Activated CD8-positive, alpha-beta T cell treated with anti-CD3 and anti-CD28 coated beads, Interleukin-2, amount 10 ng/mL, durations not matched to agents 7 days and 5 days (primary cell): ENCODE measurements around the gene CASQ2. TPM values are rescaled to one million over a fixed set of nuclear protein-coding genes. Genes with fewer than 3 reads are reported as not detected.

ENCODE experiments used
- ATAC-seq: fragments of 150-1000 bp; cut with Tn5 transposase; one replicate; pipeline ENCODE4 v1.10.0; 2021; ENCODE audit warnings: moderate library complexity
- CTCF ChIA-PET: fragments of 350-600 bp; sonication (Branson Sonifier 250); formaldehyde crosslinking; loops from one replicate; lab custom pipeline; 2021; ENCODE audit warnings: antibody characterized with exemption; lab: Charles Lee
- POLR2A ChIA-PET: fragments of 350-600 bp; sonication (Branson Sonifier 250); formaldehyde crosslinking; loops from one replicate; lab custom pipeline; 2021; ENCODE audit warnings: antibody characterized with exemption; lab: Charles Lee
- DNase-seq: peaks from one replicate; pipeline ENCODE4 v3.0.0-alpha.2; 2020
- H3K27ac Mint-ChIP-seq: one replicate; pipeline ENCODE4 v1.8.0; 2021; ENCODE audit warnings: mild to moderate bottlenecking, mixed read lengths
- H3K27me3 Mint-ChIP-seq: one replicate; pipeline ENCODE4 v1.8.0; 2021; ENCODE audit warnings: low read depth, mixed read lengths
- H3K36me3 Mint-ChIP-seq: one replicate; pipeline ENCODE4 v1.8.0; 2021; ENCODE audit warnings: low read depth, mixed read lengths
- H3K4me1 Mint-ChIP-seq: one replicate; pipeline ENCODE4 v1.8.0; 2021; ENCODE audit warnings: low read depth, mixed read lengths
- H3K4me3 Mint-ChIP-seq: one replicate; pipeline ENCODE4 v1.8.0; 2021; ENCODE audit warnings: mild to moderate bottlenecking, mixed read lengths
- H3K9me3 Mint-ChIP-seq: one replicate; pipeline ENCODE4 v1.8.0; 2022; ENCODE audit warnings: mixed read lengths; ENCODE audit not compliant: insufficient read depth
- total RNA-seq, 2 experiments: library from RNA; stranded (reverse); gene quantifications; one replicate each; pipeline ENCODE4 v1.2.3, GENCODE V29; 2021

Gene CASQ2
- not detected for total RNA-seq

- H3K36me3 Mint-ChIP-seq = no peaks in the 10 kb centered on the region
- no peak within 1 kb of the TSS for H3K4me3 Mint-ChIP-seq
- ChIA-PET CTCF (interaction anchor here (1.8 kb wide), 1 partner anchor 252 kb away, joined by 4 read pairs; no protein-coding TSS in a partner anchor), POLR2A (no interaction called here)
- ATAC-seq (no peak), DNase-seq (no peak)
- no peaks in the 10 kb centered on the region for H3K27me3 Mint-ChIP-seq
- no peak within 1 kb of the TSS for H3K27ac Mint-ChIP-seq
- no peaks in the 10 kb centered on the region for H3K9me3 Mint-ChIP-seq
- no peaks in the 10 kb centered on the region for H3K4me1 Mint-ChIP-seq
These were observed at the start of gene CASQ2 for GRCh38 chr1:115768549-115768948. Gene CASQ2, minus strand, starts transcription at chr1:115768714. Its CDS starts 173 bp downstream, at chr1:115768541.

DNA sequence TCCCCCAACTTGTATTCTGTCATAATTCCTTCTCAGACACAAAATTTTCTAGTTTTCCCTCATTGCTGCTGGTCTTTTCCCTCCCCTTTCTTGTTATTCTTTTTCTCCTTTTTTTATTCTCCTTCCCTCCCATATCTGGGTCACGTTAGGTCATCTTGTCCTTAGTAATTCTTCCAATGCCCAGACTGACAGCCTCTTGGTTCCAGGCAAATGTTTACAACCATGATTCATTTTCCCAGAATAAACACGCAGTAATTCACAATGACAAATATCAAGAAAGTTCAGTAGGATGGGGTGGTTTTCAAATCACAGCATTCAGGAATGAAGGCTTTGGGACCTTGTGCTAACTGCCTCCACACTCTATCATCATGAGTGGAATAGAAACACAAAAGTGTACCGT is 47.2 kb upstream of the CASQ2 start:
- CTCF ChIA-PET = interaction anchor here (1.6 kb wide), 1 partner anchor 205 kb away, joined by 4 read pairs; no protein-coding TSS in a partner anchor

DNA sequence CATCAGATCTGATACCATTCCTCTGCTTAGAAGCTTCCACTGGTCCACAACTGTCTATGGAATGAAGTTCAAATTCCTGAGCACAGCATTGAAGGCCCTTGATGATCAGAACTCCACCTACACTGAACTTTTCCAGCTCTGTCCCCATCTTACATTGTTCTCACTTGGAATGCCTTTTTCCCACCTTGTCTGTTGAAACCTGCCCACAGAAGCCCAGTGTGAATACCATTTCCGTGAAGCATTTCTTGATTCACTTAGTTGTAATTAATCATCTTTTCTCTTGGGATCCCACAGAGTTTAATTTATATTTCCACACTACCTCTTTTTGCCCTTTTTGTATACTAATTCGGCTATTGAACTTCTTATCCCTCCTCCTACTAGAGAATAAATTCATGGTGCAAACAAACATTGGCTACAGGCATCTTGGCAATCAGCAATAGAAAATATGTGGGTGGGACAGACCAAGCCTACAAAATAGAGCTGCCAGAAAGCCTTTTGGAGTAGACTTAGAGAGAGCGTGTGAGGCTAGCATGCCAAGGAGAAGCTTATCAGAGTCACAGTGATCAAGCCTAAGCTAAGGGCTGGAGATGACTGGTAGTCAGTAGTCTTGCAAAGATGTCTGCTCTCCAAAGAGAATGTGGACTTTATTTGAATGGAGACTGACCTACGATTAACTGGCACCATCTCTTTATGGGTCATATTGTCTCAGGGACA is 46.3 kb upstream of the CASQ2 start:
- Mint-ChIP-seq H3K4me1 (no peaks in the 10 kb centered on the region), H3K27me3 (peaks cover 12% of the 10 kb centered on the region), H3K27ac (no peak overlapping the region), H3K4me3 (no peak overlapping the region), H3K36me3 (no peaks in the 10 kb centered on the region), H3K9me3 (no peaks in the 10 kb centered on the region)
- no peak for DNase-seq
- no peak for ATAC-seq
- CTCF ChIA-PET = interaction anchor here (1.6 kb wide), 1 partner anchor 206 kb away, joined by 4 read pairs; no protein-coding TSS in a partner anchor
- POLR2A ChIA-PET = no interaction called here

More for the DNA sequence above, 47.2 kb upstream of the CASQ2 start:
- Mint-ChIP-seq H3K4me3 (no peak overlapping the region), H3K4me1 (no peaks in the 10 kb centered on the region), H3K27me3 (peaks cover 12% of the 10 kb centered on the region), H3K9me3 (no peaks in the 10 kb centered on the region), H3K27ac (no peak overlapping the region), H3K36me3 (no peaks in the 10 kb centered on the region)
- POLR2A ChIA-PET = no interaction called here
- DNase-seq (no peak), ATAC-seq (no peak)

GRCh38 chr1:115813727-115814126 is 45.2 kb upstream of the CASQ2 start:
- Mint-ChIP-seq H3K36me3 (no peaks in the 10 kb centered on the region), H3K4me3 (no peak overlapping the region), H3K27ac (no peak overlapping the region), H3K27me3 (peaks cover 12% of the 10 kb centered on the region), H3K9me3 (no peaks in the 10 kb centered on the region), H3K4me1 (no peaks in the 10 kb centered on the region)
- ChIA-PET POLR2A (no interaction called here), CTCF (no interaction called here)
- ATAC-seq = no peak
- no peak for DNase-seq

DNA sequence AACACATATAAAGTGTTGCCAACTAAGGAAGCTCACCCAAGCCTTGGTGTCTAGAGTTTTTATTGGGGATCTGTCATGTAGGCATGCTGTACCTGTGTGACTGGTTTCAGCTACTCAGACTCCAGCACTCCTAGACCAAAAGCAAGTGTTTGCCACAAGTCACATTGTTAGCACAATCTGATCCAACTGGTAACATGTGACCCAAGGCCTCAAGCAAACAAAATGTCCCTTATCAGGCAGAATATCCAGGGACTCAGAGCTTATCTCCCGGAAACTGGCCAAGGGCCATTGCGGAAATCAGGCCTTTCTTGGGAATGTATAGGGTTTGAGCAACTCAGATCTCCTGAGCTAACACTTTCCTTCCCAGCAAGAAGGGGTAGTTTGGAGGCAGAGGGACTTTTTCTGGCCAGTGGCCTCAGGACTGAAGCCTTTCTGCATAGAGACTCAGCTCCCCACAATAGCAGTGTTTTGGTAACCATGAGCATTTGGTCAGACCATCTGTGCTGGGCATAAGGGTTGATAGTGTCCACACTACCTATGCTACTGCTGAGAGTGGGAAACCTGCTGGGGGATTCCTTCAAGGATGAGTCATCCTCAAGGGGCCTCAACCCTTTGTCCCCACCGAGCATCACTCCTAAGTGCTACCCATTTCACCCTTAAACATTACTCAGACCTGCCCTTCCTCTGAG is 42.8 kb upstream of the CASQ2 start:
- Mint-ChIP-seq H3K4me3 (no peak overlapping the region), H3K27me3 (peaks cover 15% of the 10 kb centered on the region), H3K9me3 (no peaks in the 10 kb centered on the region), H3K4me1 (no peaks in the 10 kb centered on the region), H3K36me3 (no peaks in the 10 kb centered on the region), H3K27ac (no peak overlapping the region)
- CTCF ChIA-PET = interaction anchor here (0.7 to 1.4 kb wide), 5 partner anchors 170 to 213 kb away, joined by 3 to 7 read pairs (median 5); no protein-coding TSS in a partner anchor
- DNase-seq (no peak), ATAC-seq (no peak)
- POLR2A ChIA-PET = no interaction called here

DNA sequence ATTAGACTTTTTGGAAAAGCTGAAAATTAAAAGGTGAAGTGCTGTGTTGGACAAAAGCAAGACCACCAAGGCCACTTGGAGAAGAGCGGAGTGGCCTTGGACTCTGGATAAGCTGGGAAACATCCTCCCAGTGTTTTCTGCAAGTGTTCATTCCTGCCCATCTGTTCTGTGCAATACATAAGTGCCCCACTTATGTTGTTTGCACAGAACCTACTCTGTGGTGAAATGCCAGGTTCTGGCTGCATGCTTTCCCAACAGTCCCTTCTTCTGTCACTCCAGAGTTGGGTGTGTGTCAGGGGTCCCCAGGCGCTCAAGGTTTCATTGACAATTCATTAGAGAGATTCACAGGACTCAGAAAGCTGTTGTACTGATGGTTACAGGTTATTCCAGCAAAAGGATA is 42.1 kb upstream of the CASQ2 start:
- no peaks in the 10 kb centered on the region for H3K4me1 Mint-ChIP-seq
- H3K27me3 Mint-ChIP-seq = peaks cover 13% of the 10 kb centered on the region
- no peak for DNase-seq
- CTCF ChIA-PET = interaction anchor here (0.6 to 1.4 kb wide), 5 partner anchors 66 to 214 kb away, joined by 3 to 7 read pairs (median 3); no protein-coding TSS in a partner anchor
- POLR2A ChIA-PET = no interaction called here
- no peaks in the 10 kb centered on the region for H3K36me3 Mint-ChIP-seq
- no peak overlapping the region for H3K4me3 Mint-ChIP-seq
- H3K9me3 Mint-ChIP-seq = no peaks in the 10 kb centered on the region
- no peak overlapping the region for H3K27ac Mint-ChIP-seq
- no peak for ATAC-seq

GRCh38 chr1:115809847-115810246 is 41.3 kb upstream of the CASQ2 start:
- DNase-seq (no peak), ATAC-seq (no peak)
- CTCF ChIA-PET = interaction anchor here (1.4 to 1.5 kb wide), 3 partner anchors 171 to 210 kb away, joined by 7 to 9 read pairs (median 8); no protein-coding TSS in a partner anchor
- H3K9me3 Mint-ChIP-seq = no peaks in the 10 kb centered on the region
- H3K27me3 Mint-ChIP-seq = peaks cover 16% of the 10 kb centered on the region
- H3K4me3 Mint-ChIP-seq = no peak overlapping the region
- POLR2A ChIA-PET = no interaction called here
- no peak overlapping the region for H3K27ac Mint-ChIP-seq
- no peaks in the 10 kb centered on the region for H3K4me1 Mint-ChIP-seq
- no peaks in the 10 kb centered on the region for H3K36me3 Mint-ChIP-seq

DNA sequence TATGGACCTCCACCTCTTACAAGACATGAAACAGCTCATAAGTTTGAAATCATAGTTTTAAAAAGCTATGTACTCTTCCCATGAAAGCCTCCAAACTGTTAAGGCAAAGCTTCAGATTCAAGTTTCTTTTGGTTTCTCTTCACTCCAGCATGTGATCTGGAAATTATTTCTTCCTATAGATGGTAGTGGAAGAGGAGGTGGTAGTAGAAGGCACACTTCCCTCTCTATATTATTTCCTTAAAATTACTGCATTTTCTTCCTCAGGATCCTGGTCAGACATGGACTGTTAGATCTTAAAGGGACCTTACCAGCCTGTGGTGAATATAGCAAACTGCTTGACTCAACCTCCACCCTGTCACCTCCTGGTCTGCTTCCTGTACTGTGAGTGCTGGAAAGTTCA is 40.6 kb upstream of the CASQ2 start:
- DNase-seq (no peak), ATAC-seq (no peak)
- no peaks in the 10 kb centered on the region for H3K36me3 Mint-ChIP-seq
- no peaks in the 10 kb centered on the region for H3K4me1 Mint-ChIP-seq
- H3K27me3 Mint-ChIP-seq = peaks cover 13% of the 10 kb centered on the region
- ChIA-PET CTCF (interaction anchor here (1.4 to 1.5 kb wide), 2 partner anchors 172 to 211 kb away, joined by 8 to 9 read pairs; no protein-coding TSS in a partner anchor), POLR2A (no interaction called here)
- no peak overlapping the region for H3K27ac Mint-ChIP-seq
- H3K9me3 Mint-ChIP-seq = no peaks in the 10 kb centered on the region
- H3K4me3 Mint-ChIP-seq = no peak overlapping the region

- peaks cover 13% of the 10 kb centered on the region for H3K27me3 Mint-ChIP-seq
- H3K4me1 Mint-ChIP-seq = no peaks in the 10 kb centered on the region
- DNase-seq = peak; percentile 70
- H3K27ac Mint-ChIP-seq = no peak overlapping the region
- ChIA-PET CTCF (interaction anchor here (0.7 to 2.5 kb wide), 12 partner anchors 11 to 691 kb away, joined by 3 to 27 read pairs (median 3); no protein-coding TSS in a partner anchor), POLR2A (no interaction called here)
- no peaks in the 10 kb centered on the region for H3K9me3 Mint-ChIP-seq
- ATAC-seq = peak; percentile 49
- no peaks in the 10 kb centered on the region for H3K36me3 Mint-ChIP-seq
- H3K4me3 Mint-ChIP-seq = no peak overlapping the region
These were observed 39.2 kb upstream of the CASQ2 start for GRCh38 chr1:115807723-115808122.

DNA sequence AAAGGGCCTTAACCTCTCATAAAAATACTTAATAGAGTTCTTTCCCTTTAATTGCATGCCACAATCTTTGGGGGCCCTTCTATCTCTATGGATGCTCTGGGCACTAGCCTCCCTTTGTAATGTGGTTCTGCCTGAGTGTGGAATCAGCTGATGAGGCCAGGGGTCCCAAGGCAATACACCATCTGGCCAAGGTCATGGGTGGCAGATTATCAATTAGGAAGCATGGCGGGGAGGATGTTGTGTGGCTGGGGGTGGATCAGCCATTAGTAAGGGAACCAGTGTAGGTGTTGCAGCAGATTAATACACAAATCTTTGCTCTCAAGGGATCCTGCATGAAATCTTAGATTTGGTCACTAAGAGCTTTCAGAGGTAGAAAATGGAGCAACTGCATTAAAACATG is 37.1 kb upstream of the CASQ2 start:
- peaks cover 11% of the 10 kb centered on the region for H3K27me3 Mint-ChIP-seq
- no peaks in the 10 kb centered on the region for H3K9me3 Mint-ChIP-seq
- no peaks in the 10 kb centered on the region for H3K36me3 Mint-ChIP-seq
- no peaks in the 10 kb centered on the region for H3K4me1 Mint-ChIP-seq
- H3K4me3 Mint-ChIP-seq = no peak overlapping the region
- ATAC-seq (no peak), DNase-seq (no peak)
- ChIA-PET POLR2A (no interaction called here), CTCF (interaction anchor here (0.8 to 2.5 kb wide), 2 partner anchors 175 to 176 kb away, joined by 5 to 27 read pairs; no protein-coding TSS in a partner anchor)
- no peak overlapping the region for H3K27ac Mint-ChIP-seq

GRCh38 chr1:115802416-115802815 is 33.9 kb upstream of the CASQ2 start:
- CTCF ChIA-PET = interaction anchor here (1.3 kb wide), 1 partner anchor 179 kb away, joined by 4 read pairs; no protein-coding TSS in a partner anchor

DNA sequence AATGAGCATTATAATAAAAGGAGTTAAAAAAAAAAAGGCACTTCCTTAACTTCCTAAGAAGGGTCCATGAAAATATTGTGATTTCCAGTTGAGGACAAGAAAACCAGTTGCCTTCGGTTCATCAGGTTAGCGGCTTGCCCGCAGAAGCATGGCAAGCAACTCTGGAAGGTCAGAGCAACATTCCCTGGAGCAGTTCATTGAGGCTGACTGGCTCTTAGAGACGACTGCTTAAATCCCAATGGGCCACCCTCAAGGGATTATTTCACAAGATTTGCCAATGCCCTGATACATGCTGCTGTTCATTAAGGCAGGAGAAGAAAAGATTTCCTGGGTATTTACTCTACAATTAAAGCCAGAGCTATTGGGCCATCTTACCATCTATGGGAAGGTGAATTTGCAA is 29.0 kb upstream of the CASQ2 start:
- CTCF ChIA-PET = no interaction called here
- POLR2A ChIA-PET = no interaction called here
- ATAC-seq (no peak), DNase-seq (no peak)
- Mint-ChIP-seq H3K27me3 (peaks cover 16% of the 10 kb centered on the region), H3K4me3 (no peak overlapping the region), H3K9me3 (no peaks in the 10 kb centered on the region), H3K27ac (no peak overlapping the region), H3K4me1 (no peaks in the 10 kb centered on the region), H3K36me3 (no peaks in the 10 kb centered on the region)

More at GRCh38 chr1:115802416-115802815, 33.9 kb upstream of the CASQ2 start:
- H3K4me1 Mint-ChIP-seq = no peaks in the 10 kb centered on the region
- H3K27me3 Mint-ChIP-seq = peaks cover 13% of the 10 kb centered on the region
- POLR2A ChIA-PET = no interaction called here
- DNase-seq (no peak), ATAC-seq (no peak)
- H3K9me3 Mint-ChIP-seq = no peaks in the 10 kb centered on the region
- H3K36me3 Mint-ChIP-seq = no peaks in the 10 kb centered on the region
- H3K27ac Mint-ChIP-seq = no peak overlapping the region
- H3K4me3 Mint-ChIP-seq = no peak overlapping the region
